Measurements from ENCODE around the gene LRP5. TPM values are rescaled to one million over a fixed set of nuclear protein-coding genes. Genes with fewer than 3 reads are reported as not detected.
A peak's percentile ranks its signal among the peaks of the same experiment; 100 is the strongest.

The LRP5 gene
- polyA plus RNA-seq, 3 donors, result 0.23 to 0.29 TPM; not detected in 1

DNA sequence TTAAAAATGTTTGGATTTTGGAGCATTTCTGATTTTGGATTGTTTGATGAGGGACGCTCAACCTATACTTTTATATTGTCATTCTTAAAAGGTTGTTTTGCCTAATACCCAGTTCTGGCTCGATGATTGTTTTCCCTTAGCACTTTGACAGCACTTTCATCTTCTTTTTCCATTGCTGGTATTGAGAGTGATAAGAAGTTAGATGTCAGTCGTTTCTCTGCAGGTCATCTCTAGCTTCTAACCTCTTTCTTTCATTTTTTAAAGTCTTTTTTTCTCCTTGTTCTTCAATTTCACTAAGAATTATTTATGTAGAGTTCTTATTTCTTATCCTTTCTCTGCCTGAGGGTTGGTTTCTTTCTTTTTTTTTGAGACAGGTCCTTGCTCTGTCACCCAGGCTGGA is 167.0 kb downstream of the LRP5 start:
- Histone ChIP-seq H3K9me3 (replicated peaks in 1 of 2; ENCODE audit: control insufficient read depth in 1 of 2, insufficient read depth in 1 of 2, low read length in 2 of 2) (no peaks in the 10 kb centered on the region), H3K4me2 (replicated peaks; ENCODE audit: extremely low read depth, low read length, poor library complexity, severe bottlenecking) (no peak overlapping the region), H3K27ac (ENCODE audit: low read depth in 1 of 2, low read length in 2 of 2) (no peak overlapping the region), H3K9ac (ENCODE audit: insufficient read depth, low read length, poor library complexity, severe bottlenecking) (no peak overlapping the region), H3K27me3 (ENCODE audit: control insufficient read depth in 2 of 2, insufficient read depth in 2 of 2, low read length in 2 of 2) (no peaks in the 10 kb centered on the region), H3K79me2 (ENCODE audit: insufficient read depth, low read length) (peaks cover 95% of the 10 kb centered on the region), H2AFZ (ENCODE audit: insufficient read depth, low read depth, low read length, poor library complexity, severe bottlenecking) (no peak overlapping the region), H4K20me1 (ENCODE audit: insufficient read depth, low read length) (peaks cover 91% of the 10 kb centered on the region), H3K4me1 (ENCODE audit: control insufficient read depth in 1 of 2, insufficient read depth in 2 of 2, low read length in 2 of 2) (no peaks in the 10 kb centered on the region), H3K36me3 (replicated peaks in 1 of 2; ENCODE audit: control insufficient read depth in 1 of 2, insufficient read depth in 2 of 2, low read length in 2 of 2) (peaks cover 0 to 5% of the 10 kb centered on the region in 2 donors), H3K4me3 (replicated peaks in 1 of 3; ENCODE audit: low read depth in 2 of 3, low read length in 3 of 3) (no peak overlapping the region)
- intact Hi-C loops (cut with micrococcal nuclease), result no loop called here
- H3K36me3 Mint-ChIP-seq, result peaks cover 6 to 9% of the 10 kb centered on the region in 2 donors
- TF ChIP-seq, protein P1, sequence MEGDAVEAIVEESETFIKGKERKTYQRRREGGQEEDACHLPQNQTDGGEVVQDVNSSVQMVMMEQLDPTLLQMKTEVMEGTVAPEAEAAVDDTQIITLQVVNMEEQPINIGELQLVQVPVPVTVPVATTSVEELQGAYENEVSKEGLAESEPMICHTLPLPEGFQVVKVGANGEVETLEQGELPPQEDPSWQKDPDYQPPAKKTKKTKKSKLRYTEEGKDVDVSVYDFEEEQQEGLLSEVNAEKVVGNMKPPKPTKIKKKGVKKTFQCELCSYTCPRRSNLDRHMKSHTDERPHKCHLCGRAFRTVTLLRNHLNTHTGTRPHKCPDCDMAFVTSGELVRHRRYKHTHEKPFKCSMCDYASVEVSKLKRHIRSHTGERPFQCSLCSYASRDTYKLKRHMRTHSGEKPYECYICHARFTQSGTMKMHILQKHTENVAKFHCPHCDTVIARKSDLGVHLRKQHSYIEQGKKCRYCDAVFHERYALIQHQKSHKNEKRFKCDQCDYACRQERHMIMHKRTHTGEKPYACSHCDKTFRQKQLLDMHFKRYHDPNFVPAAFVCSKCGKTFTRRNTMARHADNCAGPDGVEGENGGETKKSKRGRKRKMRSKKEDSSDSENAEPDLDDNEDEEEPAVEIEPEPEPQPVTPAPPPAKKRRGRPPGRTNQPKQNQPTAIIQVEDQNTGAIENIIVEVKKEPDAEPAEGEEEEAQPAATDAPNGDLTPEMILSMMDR (IDR thresholded peaks at IDR 0.05), result no peak
- H3K4me3 Mint-ChIP-seq, result no peak overlapping the region
- WGBS (ENCODE audit: insufficient coverage), result no CpG with 5 or more reads among the region's 3 CpGs
- no peaks in the 10 kb centered on the region for H3K27me3 Mint-ChIP-seq (ENCODE audit: low read depth in 3 of 3)
- H3K9me3 Mint-ChIP-seq, result peaks cover 0 to 3% (median 0%) of the 10 kb centered on the region in 7 donors
- H3K4me1 Mint-ChIP-seq, result peaks cover 17% of the 10 kb centered on the region
- H3K27ac Mint-ChIP-seq, result peak overlapping the region in 2 of 7 donors; percentile 15 to 81
- DNase-seq, result no peak

DNA sequence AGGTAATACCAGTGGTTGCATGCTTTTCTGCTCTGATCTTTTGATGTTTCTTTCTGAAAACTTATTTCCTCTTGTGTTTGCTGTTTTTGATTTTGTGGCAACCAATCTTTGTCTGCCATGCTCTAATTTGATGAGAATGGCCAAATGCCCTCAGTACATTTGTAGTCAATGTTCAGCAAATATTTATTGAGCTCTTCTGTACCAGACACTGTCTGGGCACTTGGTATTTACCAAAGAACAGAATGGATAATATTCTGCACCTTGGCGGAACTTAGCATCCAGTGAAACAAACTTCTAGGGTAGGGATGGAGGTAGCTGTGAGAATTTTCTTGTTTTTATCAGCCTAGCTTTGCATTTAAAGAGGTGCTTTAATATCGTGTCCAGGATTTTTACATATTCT is 167.8 kb downstream of the LRP5 start:
- intact Hi-C loops (cut with micrococcal nuclease), result no loop called here
- peaks cover 6 to 9% of the 10 kb centered on the region in 2 donors for H3K36me3 Mint-ChIP-seq
- 100% methylated on average over 1 of the region's 2 CpGs for WGBS (ENCODE audit: insufficient coverage)
- no peak for DNase-seq
- peaks cover 0 to 2% (median 0%) of the 10 kb centered on the region in 7 donors for H3K9me3 Mint-ChIP-seq
- no peak overlapping the region for H3K4me3 ChIP-seq (replicated peaks in 1 of 3; ENCODE audit: low read depth in 2 of 3, low read length in 3 of 3)
- H3K27me3 Mint-ChIP-seq (ENCODE audit: low read depth in 3 of 3), result no peaks in the 10 kb centered on the region
- no peak overlapping the region for H3K9ac ChIP-seq (ENCODE audit: insufficient read depth, low read length, poor library complexity, severe bottlenecking)
- TF ChIP-seq, protein P1 (IDR thresholded peaks at IDR 0.05), result no peak
- no peaks in the 10 kb centered on the region for H3K27me3 ChIP-seq (ENCODE audit: control insufficient read depth in 2 of 2, insufficient read depth in 2 of 2, low read length in 2 of 2)
- no peaks in the 10 kb centered on the region for H3K4me1 ChIP-seq (ENCODE audit: control insufficient read depth in 1 of 2, insufficient read depth in 2 of 2, low read length in 2 of 2)
- no peak overlapping the region for H3K27ac Mint-ChIP-seq
- no peak overlapping the region for H2AFZ ChIP-seq (ENCODE audit: insufficient read depth, low read depth, low read length, poor library complexity, severe bottlenecking)
- H3K4me1 Mint-ChIP-seq, result peaks cover 17% of the 10 kb centered on the region
- H3K4me2 ChIP-seq (replicated peaks; ENCODE audit: extremely low read depth, low read length, poor library complexity, severe bottlenecking), result no peak overlapping the region
- H3K4me3 Mint-ChIP-seq, result no peak overlapping the region
- H3K79me2 ChIP-seq (ENCODE audit: insufficient read depth, low read length), result peaks cover 95% of the 10 kb centered on the region
- peaks cover 93% of the 10 kb centered on the region for H4K20me1 ChIP-seq (ENCODE audit: insufficient read depth, low read length)
- H3K9me3 ChIP-seq (replicated peaks in 1 of 2; ENCODE audit: control insufficient read depth in 1 of 2, insufficient read depth in 1 of 2, low read length in 2 of 2), result no peaks in the 10 kb centered on the region
- no peak overlapping the region for H3K27ac ChIP-seq (ENCODE audit: low read depth in 1 of 2, low read length in 2 of 2)
- H3K36me3 ChIP-seq (replicated peaks in 1 of 2; ENCODE audit: control insufficient read depth in 1 of 2, insufficient read depth in 2 of 2, low read length in 2 of 2), result peaks cover 0 to 5% of the 10 kb centered on the region in 2 donors

All from CD14-positive monocyte (primary cell).